ENCODE measurements around the gene C16orf92.

- TF ChIP-seq EZH2 (IDR thresholded peaks at IDR 0.05; ENCODE audit: borderline replicate concordance, low read depth, low read length, poor library complexity, severe bottlenecking) (no peak), CTCF (conservative IDR thresholded peaks at IDR 0.05; ENCODE audit: low read depth, low read length) (no peak)
Measured at GRCh38 chr16:30026449-30026848, 3.5 kb downstream of the C16orf92 start.

Measured in A673 (cell line).